ENCODE data around the gene CCDC157. TPM values are rescaled to one million over a fixed set of nuclear protein-coding genes. Genes with fewer than 3 reads are reported as not detected.

The CCDC157 gene
- total and polyA plus RNA-seq, 10 of the 15 experiments (the other 5 are each of a cell fraction or from before 2014, with no cell fraction given), result 0.10 to 2.8 (median 1.2) TPM

DNA sequence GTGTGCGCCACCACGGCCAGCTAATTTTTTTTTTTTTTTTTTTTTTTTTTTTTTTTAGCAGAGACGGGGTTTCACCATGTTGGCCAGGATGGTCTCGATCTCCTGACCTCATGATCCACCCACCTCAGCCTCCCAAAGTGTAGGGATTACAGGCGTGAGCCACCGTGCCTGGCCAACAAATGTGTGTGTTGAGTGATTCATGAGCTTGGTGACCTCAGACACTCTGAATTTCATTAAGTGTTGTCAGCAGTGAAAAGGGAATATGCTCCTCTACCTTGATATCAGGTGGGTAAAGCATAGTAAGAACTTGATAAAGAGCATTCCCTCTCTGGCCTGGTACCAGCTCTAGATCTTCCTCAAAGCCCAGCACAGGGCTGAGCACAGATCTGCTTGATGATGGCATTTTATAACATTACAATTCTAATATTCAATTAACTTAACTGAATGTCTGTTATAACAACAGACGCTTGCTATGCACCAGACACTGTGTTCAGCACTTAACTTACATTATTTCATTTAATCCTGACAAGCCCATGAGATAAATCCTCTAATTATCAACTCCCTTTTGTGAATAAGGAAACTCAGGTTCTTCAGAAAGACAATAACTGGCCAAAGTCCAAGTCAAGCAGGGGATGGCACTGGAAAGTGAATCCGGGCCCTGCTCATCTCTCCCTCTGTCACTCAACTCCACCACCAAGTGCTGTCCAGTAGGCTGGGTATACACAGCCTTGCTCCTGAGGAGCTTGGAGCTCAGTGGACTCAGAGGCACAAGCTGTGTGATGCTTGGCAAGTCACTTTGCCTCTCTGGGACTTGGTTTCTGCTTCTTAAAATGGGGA, 43.1 kb upstream of the CCDC157 start:
- ChIA-PET SMC1A (ENCODE audit: uncharacterized antibody, unreplicated experiment) (interaction anchor here (1.2 to 4.2 kb wide), 6 partner anchors 11 to 430 kb away, joined by 3 to 36 read pairs (median 4); partner anchors contain the start of genes CASTOR1 and TBC1D10A), POLR2A (interaction anchor here (0.6 to 16.1 kb wide), 9 partner anchors 8 to 847 kb away, joined by 3 to 198 read pairs (median 3); partner anchors contain the start of gene TBC1D10A), RAD21 (ENCODE audit: unreplicated experiment) (interaction anchor here (1.1 to 4.2 kb wide), 7 partner anchors 9 to 110 kb away, joined by 3 to 23 read pairs (median 4); partner anchors contain the start of genes CASTOR1, CCDC157, SF3A1 and TBC1D10A), CTCF (interaction anchor here (0.9 to 18.4 kb wide), 6 partner anchors 9 to 25 kb away, joined by 4 to 177 read pairs (median 11); partner anchors contain the start of genes CASTOR1 and TBC1D10A)
- in situ Hi-C loops (cut with MboI), result no loop called here
- peaks cover 0 to 6% of the 10 kb centered on the region in 2 experiments; a peak in 2 of 4 replicates for H3K36me3 ChIP-seq (ENCODE audit: control insufficient read depth in 2 of 2, insufficient read depth in 2 of 2, low read length in 1 of 2)
- H3K4me3 ChIP-seq, result no peak overlapping the region
- H2AFZ ChIP-seq (ENCODE audit: control insufficient read depth, low read depth, low read length), result no peak overlapping the region
- peak overlapping the region; percentile 38; the same call in 1 of the 2 replicates for H3K9ac ChIP-seq (ENCODE audit: control insufficient read depth, insufficient read depth, low read length)
- peaks cover 66% of the 10 kb centered on the region for H3K79me2 ChIP-seq (ENCODE audit: control insufficient read depth, insufficient read depth, low read length)
- no peaks in the 10 kb centered on the region for H3K9me3 ChIP-seq (replicated peaks; ENCODE audit: control insufficient read depth, insufficient read depth, low read length)
- no peak for FAIRE-seq
- no peak for TF ChIP-seq EZH2 (IDR thresholded peaks at IDR 0.05; ENCODE audit: borderline replicate concordance, control insufficient read depth, low read depth, low read length)
- TF ChIP-seq TCF7 (IDR thresholded peaks at IDR 0.05; ENCODE audit: borderline replicate concordance), result no peak
- TF ChIP-seq, protein P1, sequence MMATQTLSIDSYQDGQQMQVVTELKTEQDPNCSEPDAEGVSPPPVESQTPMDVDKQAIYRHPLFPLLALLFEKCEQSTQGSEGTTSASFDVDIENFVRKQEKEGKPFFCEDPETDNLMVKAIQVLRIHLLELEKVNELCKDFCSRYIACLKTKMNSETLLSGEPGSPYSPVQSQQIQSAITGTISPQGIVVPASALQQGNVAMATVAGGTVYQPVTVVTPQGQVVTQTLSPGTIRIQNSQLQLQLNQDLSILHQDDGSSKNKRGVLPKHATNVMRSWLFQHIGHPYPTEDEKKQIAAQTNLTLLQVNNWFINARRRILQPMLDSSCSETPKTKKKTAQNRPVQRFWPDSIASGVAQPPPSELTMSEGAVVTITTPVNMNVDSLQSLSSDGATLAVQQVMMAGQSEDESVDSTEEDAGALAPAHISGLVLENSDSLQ (IDR thresholded peaks at IDR 0.05), result peak; percentile 60; the same call in 1 of the 2 replicates
- no peak for TF ChIP-seq ZSCAN29 (IDR thresholded peaks at IDR 0.05)
- no peak for TF ChIP-seq POU2F2 (IDR thresholded peaks at IDR 0.05; ENCODE audit: borderline replicate concordance, low read depth, low read length)
- TF ChIP-seq RUNX3 (IDR thresholded peaks at IDR 0.05; ENCODE audit: low read length), result no peak
- peak overlapping the region; percentile 80 for H3K27ac ChIP-seq (ENCODE audit: control insufficient read depth, insufficient read depth)
- no TSS peak for BruUV-seq (replicated peaks)
- no peak for ATAC-seq
- no peaks in the 10 kb centered on the region for H3K27me3 ChIP-seq (replicated peaks in 1 of 2; ENCODE audit: control insufficient read depth in 2 of 2, insufficient read depth in 2 of 2, low read length in 1 of 2)
- intact Hi-C loops (cut with micrococcal nuclease; ENCODE audit: unreplicated experiment), result no loop called here
- H3K4me2 ChIP-seq (ENCODE audit: control insufficient read depth, insufficient read depth), result no peak overlapping the region; the same call in 1 of the 2 replicates
- WGBS (ENCODE audit: insufficient coverage, insufficient replicate concordance, low lambda C conversion rate, missing lambda C conversion rate), result 86% methylated on average over 5 of the region's 8 CpGs
- DNase-seq (ENCODE audit: low read depth, low spot score), result no peak
- no peaks in the 10 kb centered on the region for H4K20me1 ChIP-seq (ENCODE audit: control insufficient read depth, insufficient read depth)
- H3K4me1 ChIP-seq (ENCODE audit: control insufficient read depth, insufficient read depth, low read length), result peaks cover 73% of the 10 kb centered on the region
